ENCODE results near the gene ALG14.

The ALG14 gene

DNA sequence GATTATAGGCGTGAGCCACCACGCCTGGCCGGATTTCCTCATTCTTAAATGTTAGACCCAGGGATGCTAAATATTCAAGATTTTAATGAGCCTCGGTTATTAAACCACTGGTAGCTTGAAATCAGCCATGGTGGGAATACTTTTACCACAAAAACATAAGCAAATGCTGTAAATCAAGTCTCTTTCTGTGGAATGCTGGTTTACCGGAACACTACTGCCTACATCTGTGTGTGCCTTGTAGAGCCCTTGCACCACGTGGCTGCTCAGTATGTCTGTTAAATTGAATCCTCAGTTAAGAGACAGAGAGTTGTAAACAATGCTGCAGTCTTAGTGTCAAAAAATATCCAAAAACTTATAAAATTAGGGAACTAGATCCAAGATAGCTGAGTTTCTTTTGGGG, 119.0 kb downstream of the ALG14 start:
- Histone ChIP-seq H3F3A (ENCODE audit: control insufficient read depth, insufficient read depth) (no peaks in the 10 kb centered on the region), H3K27ac (ENCODE audit: low read depth, low read length) (no peak overlapping the region), H4K20me1 (ENCODE audit: control insufficient read depth, insufficient read depth, low read depth, low read length) (no peaks in the 10 kb centered on the region), H3K9me3 (ENCODE audit: control insufficient read depth, insufficient read depth, low read length) (no peaks in the 10 kb centered on the region), H3K4me1 (ENCODE audit: control insufficient read depth, low read length) (no peaks in the 10 kb centered on the region), H3K9me2 (replicated peaks; ENCODE audit: control insufficient read depth, low read length) (no peaks in the 10 kb centered on the region), H3K27me3 (ENCODE audit: control insufficient read depth, low read length) (no peaks in the 10 kb centered on the region), H3K36me3 (ENCODE audit: control insufficient read depth, low read length) (no peaks in the 10 kb centered on the region), H3K4me3 (ENCODE audit: low read length) (no peak overlapping the region), H3K79me2 (ENCODE audit: control insufficient read depth, low read length) (no peaks in the 10 kb centered on the region), H3K4me2 (ENCODE audit: low read length) (no peak overlapping the region)
- TF ChIP-seq, protein P1, sequence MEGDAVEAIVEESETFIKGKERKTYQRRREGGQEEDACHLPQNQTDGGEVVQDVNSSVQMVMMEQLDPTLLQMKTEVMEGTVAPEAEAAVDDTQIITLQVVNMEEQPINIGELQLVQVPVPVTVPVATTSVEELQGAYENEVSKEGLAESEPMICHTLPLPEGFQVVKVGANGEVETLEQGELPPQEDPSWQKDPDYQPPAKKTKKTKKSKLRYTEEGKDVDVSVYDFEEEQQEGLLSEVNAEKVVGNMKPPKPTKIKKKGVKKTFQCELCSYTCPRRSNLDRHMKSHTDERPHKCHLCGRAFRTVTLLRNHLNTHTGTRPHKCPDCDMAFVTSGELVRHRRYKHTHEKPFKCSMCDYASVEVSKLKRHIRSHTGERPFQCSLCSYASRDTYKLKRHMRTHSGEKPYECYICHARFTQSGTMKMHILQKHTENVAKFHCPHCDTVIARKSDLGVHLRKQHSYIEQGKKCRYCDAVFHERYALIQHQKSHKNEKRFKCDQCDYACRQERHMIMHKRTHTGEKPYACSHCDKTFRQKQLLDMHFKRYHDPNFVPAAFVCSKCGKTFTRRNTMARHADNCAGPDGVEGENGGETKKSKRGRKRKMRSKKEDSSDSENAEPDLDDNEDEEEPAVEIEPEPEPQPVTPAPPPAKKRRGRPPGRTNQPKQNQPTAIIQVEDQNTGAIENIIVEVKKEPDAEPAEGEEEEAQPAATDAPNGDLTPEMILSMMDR (IDR thresholded peaks at IDR 0.05; ENCODE audit: low read depth, low read length, poor library complexity, severe bottlenecking): no peak
- TF ChIP-seq EZH2phosphoT487 (IDR thresholded peaks at IDR 0.05; ENCODE audit: borderline replicate concordance, low read length): no peak

DNA sequence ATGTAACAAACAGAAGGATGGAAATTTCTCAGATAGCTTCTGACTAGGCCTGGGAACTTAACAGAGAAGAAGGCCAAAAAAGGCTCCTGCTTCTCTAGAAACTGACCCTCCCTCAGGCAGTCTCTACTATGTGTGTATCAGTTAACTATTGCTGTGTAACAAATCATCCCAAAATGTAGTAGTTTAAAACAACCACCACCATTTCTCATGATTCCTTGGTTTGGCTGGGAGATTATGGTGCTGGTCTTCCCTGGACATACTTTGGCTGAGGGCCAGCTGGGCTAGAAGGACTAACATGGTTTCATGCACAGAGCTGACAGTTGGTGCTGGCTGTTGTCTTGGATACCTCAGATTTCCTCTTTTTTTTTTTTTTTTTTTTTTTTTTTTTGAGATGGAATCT, 119.6 kb downstream of the ALG14 start:
- no peaks in the 10 kb centered on the region for H3K4me1 ChIP-seq (ENCODE audit: control insufficient read depth, low read length)
- no peaks in the 10 kb centered on the region for H3K9me2 ChIP-seq (replicated peaks; ENCODE audit: control insufficient read depth, low read length)
- H3K27me3 ChIP-seq (ENCODE audit: control insufficient read depth, low read length): no peaks in the 10 kb centered on the region
- no peaks in the 10 kb centered on the region for H3K9me3 ChIP-seq (ENCODE audit: control insufficient read depth, insufficient read depth, low read length)
- H3K4me2 ChIP-seq (ENCODE audit: low read length): no peak overlapping the region
- H3K36me3 ChIP-seq (ENCODE audit: control insufficient read depth, low read length): no peaks in the 10 kb centered on the region
- TF ChIP-seq, protein P1 (IDR thresholded peaks at IDR 0.05; ENCODE audit: low read depth, low read length, poor library complexity, severe bottlenecking): no peak
- TF ChIP-seq EZH2phosphoT487 (IDR thresholded peaks at IDR 0.05; ENCODE audit: borderline replicate concordance, low read length): no peak
- no peak overlapping the region for H3K4me3 ChIP-seq (ENCODE audit: low read length)
- no peaks in the 10 kb centered on the region for H3F3A ChIP-seq (ENCODE audit: control insufficient read depth, insufficient read depth)
- no peaks in the 10 kb centered on the region for H3K79me2 ChIP-seq (ENCODE audit: control insufficient read depth, low read length)
- no peak overlapping the region for H3K27ac ChIP-seq (ENCODE audit: low read depth, low read length)
- H4K20me1 ChIP-seq (ENCODE audit: control insufficient read depth, insufficient read depth, low read depth, low read length): no peaks in the 10 kb centered on the region

DNA sequence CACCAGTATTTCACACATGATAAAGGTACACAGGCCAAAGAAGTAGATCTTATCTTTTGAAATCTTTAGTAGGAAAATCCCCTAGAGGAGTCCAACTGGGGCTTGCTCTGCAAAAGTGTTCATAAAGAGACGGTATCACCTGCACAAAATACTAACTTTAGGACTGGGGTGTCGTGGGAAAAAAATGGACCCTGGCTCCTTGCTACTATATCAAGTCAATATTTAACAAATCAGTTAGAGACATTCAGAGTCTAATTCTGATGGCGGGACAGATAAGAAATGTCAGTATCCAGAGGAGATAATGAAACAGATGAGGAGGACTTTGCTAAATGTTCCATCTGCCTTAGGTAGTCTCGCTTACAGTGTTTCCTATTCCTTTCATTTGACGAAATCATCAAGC, 120.2 kb downstream of the ALG14 start:
- no peaks in the 10 kb centered on the region for H3K9me3 ChIP-seq (ENCODE audit: control insufficient read depth, insufficient read depth, low read length)
- H3K4me3 ChIP-seq (ENCODE audit: low read length): no peak overlapping the region
- no peaks in the 10 kb centered on the region for H3K4me1 ChIP-seq (ENCODE audit: control insufficient read depth, low read length)
- H3K27ac ChIP-seq (ENCODE audit: low read depth, low read length): no peak overlapping the region
- no peaks in the 10 kb centered on the region for H3K27me3 ChIP-seq (ENCODE audit: control insufficient read depth, low read length)
- H4K20me1 ChIP-seq (ENCODE audit: control insufficient read depth, insufficient read depth, low read depth, low read length): no peaks in the 10 kb centered on the region
- no peak overlapping the region for H3K4me2 ChIP-seq (ENCODE audit: low read length)
- no peaks in the 10 kb centered on the region for H3K79me2 ChIP-seq (ENCODE audit: control insufficient read depth, low read length)
- H3F3A ChIP-seq (ENCODE audit: control insufficient read depth, insufficient read depth): no peaks in the 10 kb centered on the region
- TF ChIP-seq EZH2phosphoT487 (IDR thresholded peaks at IDR 0.05; ENCODE audit: borderline replicate concordance, low read length): no peak
- TF ChIP-seq, protein P1 (IDR thresholded peaks at IDR 0.05; ENCODE audit: low read depth, low read length, poor library complexity, severe bottlenecking): no peak
- H3K9me2 ChIP-seq (replicated peaks; ENCODE audit: control insufficient read depth, low read length): no peaks in the 10 kb centered on the region
- H3K36me3 ChIP-seq (ENCODE audit: control insufficient read depth, low read length): no peaks in the 10 kb centered on the region

Data from DOHH2 (cell line).